DOHH2 (cell line): ENCODE results near the gene ARID3B.
A peak's percentile ranks its signal among the peaks of the same experiment; 100 is the strongest.

Experiments used
- H3F3A ChIP-seq: fragments of 200-600 bp; sonication (generic), shearing (Covaris generic); 2 replicates; pipeline ENCODE4 v1.6.0; 2016; ENCODE audit warnings: antibody characterized with exemption, mild to moderate bottlenecking; ENCODE audit not compliant: control insufficient read depth, insufficient read depth
- H3K27ac ChIP-seq: fragments of 200-600 bp; sonication (generic); 2 replicates; pipeline ENCODE4 v1.5.1; 2014; ENCODE audit warnings: low read depth, mild to moderate bottlenecking, low read length, moderate library complexity
- H3K27me3 ChIP-seq: fragments of 200-600 bp; sonication (generic); 2 replicates; pipeline ENCODE4 v1.6.1; 2014; ENCODE audit warnings: mild to moderate bottlenecking, low read length, mixed read lengths; ENCODE audit not compliant: control insufficient read depth
- H3K36me3 ChIP-seq: fragments of 200-600 bp; sonication (generic); 2 replicates; pipeline ENCODE4 v1.6.1; 2014; ENCODE audit warnings: mild to moderate bottlenecking, low read length, moderate library complexity, mixed read lengths; ENCODE audit not compliant: control insufficient read depth
- H3K4me1 ChIP-seq: fragments of 200-600 bp; sonication (generic); 2 replicates; pipeline ENCODE4 v1.6.1; 2014; ENCODE audit warnings: mild to moderate bottlenecking, low read length, mixed read lengths; ENCODE audit not compliant: control insufficient read depth
- H3K4me2 ChIP-seq: fragments of 200-600 bp; sonication (generic); 2 replicates; pipeline ENCODE4 v1.6.0; 2014; ENCODE audit warnings: mild to moderate bottlenecking, low read length, moderate library complexity
- H3K4me3 ChIP-seq: fragments of 200-600 bp; sonication (generic); 2 replicates; pipeline ENCODE4 v1.5.1; 2014; ENCODE audit warnings: mild to moderate bottlenecking, low read length, mixed read lengths
- H3K79me2 ChIP-seq: fragments of 200-600 bp; sonication (generic); 2 replicates; pipeline ENCODE4 v1.6.1; 2014; ENCODE audit warnings: mild to moderate bottlenecking, low read length, mixed read lengths; ENCODE audit not compliant: control insufficient read depth
- H3K9me2 ChIP-seq: fragments of 200-600 bp; sonication (generic); replicated peaks from 2 replicates; pipeline ENCODE4 v1.6.1; 2014; ENCODE audit warnings: mild to moderate bottlenecking, low read length, mixed read lengths; ENCODE audit not compliant: control insufficient read depth
- H3K9me3 ChIP-seq: fragments of 200-600 bp; sonication (generic); 2 replicates; pipeline ENCODE4 v1.6.1; 2014; ENCODE audit warnings: antibody characterized with exemption, low read length, mixed read lengths; ENCODE audit not compliant: control insufficient read depth, insufficient read depth
- H4K20me1 ChIP-seq: fragments of 200-600 bp; sonication (generic); 2 replicates; pipeline ENCODE4 v1.6.0; 2014; ENCODE audit warnings: low read depth, mild to moderate bottlenecking, antibody characterized with exemption, low read length, moderate library complexity; ENCODE audit not compliant: control insufficient read depth, insufficient read depth
- CTCF ChIP-seq: fragments of 200-600 bp; sonication (generic); IDR thresholded peaks from one replicate; pipeline ENCODE4 v1.5.1; 2014; ENCODE audit warnings: antibody characterized with exemption, mild to moderate bottlenecking, low read depth, low read length; ENCODE audit not compliant: poor library complexity, severe bottlenecking
- EZH2phosphoT487 ChIP-seq: fragments of 200-600 bp; sonication (generic); IDR thresholded peaks from 2 replicates; pipeline ENCODE4 v1.6.1; 2017; ENCODE audit warnings: borderline replicate concordance, mild to moderate bottlenecking, antibody characterized with exemption, low read length, moderate library complexity, mixed read lengths

ARID3B gene

DNA sequence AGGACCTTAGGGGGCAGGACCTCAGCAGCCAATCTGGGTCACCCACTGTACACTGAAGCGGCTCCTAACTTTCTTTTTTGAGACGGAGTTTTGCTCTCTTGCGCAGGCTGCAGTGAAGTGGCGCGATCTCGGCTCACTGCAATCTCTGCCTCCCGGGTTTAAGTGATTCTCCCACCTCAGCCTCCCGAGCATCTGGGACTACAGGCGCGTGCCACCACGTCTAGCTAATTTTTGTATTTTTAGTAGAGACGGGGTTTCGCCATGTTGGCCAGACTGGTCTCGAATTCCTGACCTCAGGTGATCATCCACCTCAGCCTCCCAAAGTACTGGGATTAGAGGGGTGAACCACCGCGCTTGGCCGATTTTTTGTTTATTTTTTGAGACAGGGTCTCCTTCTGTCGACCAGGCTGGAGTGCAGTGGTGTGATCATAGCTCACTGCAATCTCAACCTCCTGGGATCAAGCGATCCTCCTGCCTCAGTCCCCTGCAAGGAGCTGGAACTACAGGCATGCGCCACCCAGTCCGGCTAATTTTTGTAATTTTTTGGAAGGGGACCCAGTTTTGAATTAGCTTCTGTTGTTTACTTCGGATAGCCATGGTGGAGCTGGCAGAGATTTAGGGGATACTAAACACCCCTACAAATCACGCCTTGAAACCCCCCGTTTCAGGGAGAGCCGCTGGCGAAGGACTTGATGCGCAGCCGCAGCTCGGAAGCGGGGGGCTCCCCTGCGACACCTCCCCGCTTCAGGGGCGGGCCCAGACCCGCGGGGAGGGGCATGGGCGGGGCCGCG lies 73.1 kb downstream of the ARID3B start:
- TF ChIP-seq CTCF, result no peak
- TF ChIP-seq EZH2phosphoT487, result no peak
- H3K27ac ChIP-seq, result no peak overlapping the region
- peaks cover 32% of the 10 kb centered on the region for H3K36me3 ChIP-seq
- H3K79me2 ChIP-seq, result peaks cover 41% of the 10 kb centered on the region
- H4K20me1 ChIP-seq, result peaks cover 26% of the 10 kb centered on the region
- H3K9me3 ChIP-seq, result no peaks in the 10 kb centered on the region
- H3F3A ChIP-seq, result peaks cover 10% of the 10 kb centered on the region
- H3K4me2 ChIP-seq, result peak overlapping the region; percentile 96
- H3K4me3 ChIP-seq, result peak overlapping the region; percentile 98
- 0 out of 2 replicates have a peak, but pooled peaks cover 7% of the 10 kb centered on the region for H3K27me3 ChIP-seq
- no peaks in the 10 kb centered on the region for H3K9me2 ChIP-seq
- peaks cover 24% of the 10 kb centered on the region for H3K4me1 ChIP-seq

- H3K9me3 ChIP-seq, result no peaks in the 10 kb centered on the region
- peak overlapping the region; percentile 79 for H3K27ac ChIP-seq
- H3K27me3 ChIP-seq, result 0 out of 2 replicates have a peak, but pooled peaks cover 7% of the 10 kb centered on the region
- peak overlapping the region; percentile 96 for H3K4me2 ChIP-seq
- peaks cover 26% of the 10 kb centered on the region for H4K20me1 ChIP-seq
- peaks cover 24% of the 10 kb centered on the region for H3K4me1 ChIP-seq
- H3K36me3 ChIP-seq, result peaks cover 40% of the 10 kb centered on the region
- peaks cover 10% of the 10 kb centered on the region for H3F3A ChIP-seq
- TF ChIP-seq CTCF (no peak), EZH2phosphoT487 (no peak)
- peak overlapping the region; percentile 98 for H3K4me3 ChIP-seq
- peaks cover 49% of the 10 kb centered on the region for H3K79me2 ChIP-seq
- no peaks in the 10 kb centered on the region for H3K9me2 ChIP-seq
Measured at GRCh38 chr15:74614744-74615507, 73.9 kb downstream of the ARID3B start.

- TF ChIP-seq EZH2phosphoT487, result no peak
- no peak for TF ChIP-seq CTCF
- Histone ChIP-seq H4K20me1 (peaks cover 26% of the 10 kb centered on the region), H3K27ac (peak within 1 kb of the TSS; percentile 79), H3K9me2 (no peaks in the 10 kb centered on the region), H3K4me1 (peaks cover 24% of the 10 kb centered on the region), H3K36me3 (peaks cover 48% of the 10 kb centered on the region), H3K9me3 (no peaks in the 10 kb centered on the region), H3K4me3 (peak within 1 kb of the TSS; percentile 98), H3K27me3 (0 out of 2 replicates have a peak, but pooled peaks cover 7% of the 10 kb centered on the region), H3K79me2 (peaks cover 56% of the 10 kb centered on the region), H3K4me2 (peak within 1 kb of the TSS; percentile 96), H3F3A (peaks cover 10% of the 10 kb centered on the region)
Measured at GRCh38 chr15:74615508-74616365, 74.7 kb downstream of the ARID3B start, which contains the start of gene CLK3. Gene CLK3, plus strand, starts transcription at chr15:74615836. Its CDS starts 3,361 bp downstream, at chr15:74619197.
